ENCODE results near the gene PALM. TPM values are rescaled to one million over a fixed set of nuclear protein-coding genes. Genes with fewer than 3 reads are reported as not detected.
A peak's percentile ranks its signal among the peaks of the same experiment; 100 is the strongest.

PALM gene
- total RNA-seq, 1 experiment from 2014 or later = 22.1 TPM

- TF ChIP-seq IRF1 (CRISPR knock-in tag; IDR thresholded peaks at IDR 0.05) = no peak
- no peak for TF ChIP-seq CREM (CRISPR knock-in tag; IDR thresholded peaks at IDR 0.05)
- TF ChIP-seq NFE2L1 (CRISPR knock-in tag; IDR thresholded peaks at IDR 0.05) = no peak
- TF ChIP-seq CREB1 (CRISPR knock-in tag; IDR thresholded peaks at IDR 0.05) = no peak
These were observed 72.2 kb downstream of the PALM start (continued) for GRCh38 chr19:780935-781334.

GRCh38 chr19:781800-782184 lies 73.1 kb downstream of the PALM start:
- ChIA-PET CTCF (interaction anchor here (0.6 to 1.8 kb wide), 3 partner anchors 9 to 75 kb away, joined by 3 to 9 read pairs (median 6); no protein-coding TSS in a partner anchor), POLR2A (interaction anchor here (1.4 kb wide), 1 partner anchor 17 kb away, joined by 4 read pairs; no protein-coding TSS in a partner anchor)
- Mint-ChIP-seq H3K4me1 (peaks cover 24% of the 10 kb centered on the region), H3K9me3 (no peaks in the 10 kb centered on the region), H3K27me3 (ENCODE audit: low read depth) (no peaks in the 10 kb centered on the region), H3K4me3 (peak overlapping the region; percentile 55; the same call in 1 of the 2 replicates), H3K27ac (peak overlapping the region; percentile 96; the same call in 1 of the 2 replicates), H3K36me3 (no peaks in the 10 kb centered on the region)
- TF ChIP-seq PRDM15 (CRISPR knock-in tag; IDR thresholded peaks at IDR 0.05) = no peak
- no peak for TF ChIP-seq ZNF263 (CRISPR knock-in tag; IDR thresholded peaks at IDR 0.05; ENCODE audit: low read depth)
- TF ChIP-seq ATF1 (CRISPR knock-in tag; IDR thresholded peaks at IDR 0.05) = no peak
- TF ChIP-seq GABPB1 (CRISPR knock-in tag; IDR thresholded peaks at IDR 0.05) = no peak
- no peak for TF ChIP-seq NFE2L1 (CRISPR knock-in tag; IDR thresholded peaks at IDR 0.05)
- TF ChIP-seq E2F4 (CRISPR knock-in tag; IDR thresholded peaks at IDR 0.05; ENCODE audit: borderline replicate concordance, low read depth) = no peak
- no peak for TF ChIP-seq ZBTB21 (CRISPR knock-in tag; IDR thresholded peaks at IDR 0.05; ENCODE audit: borderline replicate concordance)
- TF ChIP-seq FOXJ3 (CRISPR knock-in tag; IDR thresholded peaks at IDR 0.05; ENCODE audit: borderline replicate concordance) = no peak
- no peak for TF ChIP-seq TP53 (CRISPR knock-in tag; IDR thresholded peaks at IDR 0.05)
- TF ChIP-seq FOXP1 (CRISPR knock-in tag; IDR thresholded peaks at IDR 0.05; ENCODE audit: borderline replicate concordance) = no peak
- no peak for TF ChIP-seq ZNF671 (CRISPR knock-in tag; IDR thresholded peaks at IDR 0.05)
- TF ChIP-seq CBFB (CRISPR knock-in tag; IDR thresholded peaks at IDR 0.05; ENCODE audit: low read depth) = no peak
- TF ChIP-seq ZNF425 (CRISPR knock-in tag; conservative IDR thresholded peaks at IDR 0.05) = no peak
- DNase-seq (ENCODE audit: low spot score) = no peak
- ATAC-seq = no peak; the same call in 1 of the 2 replicates

Data from WTC11 (cell line).